IMR-90 (cell line): ENCODE results near the gene WDFY1. TPM values are rescaled to one million over a fixed set of nuclear protein-coding genes. Genes with fewer than 3 reads are reported as not detected.

Experiments used
- ATAC-seq: fragments of 200-7000 bp; cut with Tn5 transposase; 2 replicates; pipeline ENCODE4 v1.9.1; 2020; ENCODE audit warnings: low read depth, mild to moderate bottlenecking, moderate library complexity
- BruUV-seq: library from RNA; stranded (reverse); fragments of 400-500 nt; replicated peaks from 2 replicates; lab custom pipeline; 2021; lab: Mats Ljungman, UMichigan
- CTCF ChIA-PET: fragments of 300-600 bp; formaldehyde crosslinking; extraction: SDS; loops from one replicate; lab custom pipeline; 2021; ENCODE audit warnings: antibody characterized with exemption; lab: Yijun Ruan, JAX
- POLR2A ChIA-PET: fragments of 300-600 bp; sonication (Branson Sonifier 250); formaldehyde crosslinking; loops from one replicate; lab custom pipeline; 2022; ENCODE audit warnings: antibody characterized with exemption; ENCODE audit not compliant: unreplicated experiment; lab: Charles Lee
- DNase-seq: peaks from one replicate; pipeline ENCODE4 v3.0.0; 2013
- H2AFZ ChIP-seq: replicated peaks from 2 replicates; pipeline ENCODE3; 2013; ENCODE audit warnings: low read length, mild to moderate bottlenecking; ENCODE audit not compliant: poor library complexity
- H2AK5ac ChIP-seq: 2 replicates; pipeline ENCODE4 v1.6.1; 2013; ENCODE audit warnings: low read depth, low read length, inconsistent platforms
- H2AK9ac ChIP-seq: replicated peaks from 2 replicates; pipeline ENCODE3; 2013; ENCODE audit warnings: mild to moderate bottlenecking, low read depth, low read length, moderate library complexity; ENCODE audit not compliant: poor library complexity
- H2BK120ac ChIP-seq: 2 replicates; pipeline ENCODE4 v1.6.1; 2013; ENCODE audit warnings: low read depth, low read length, inconsistent platforms
- H2BK15ac ChIP-seq: 3 replicates; pipeline ENCODE4 v1.6.1; 2013; ENCODE audit warnings: low read depth, low read length, inconsistent platforms
- H2BK20ac ChIP-seq: 2 replicates; pipeline ENCODE4 v1.6.1; 2013; ENCODE audit warnings: low read depth, mild to moderate bottlenecking, inconsistent platforms, low read length, moderate library complexity
- H2BK5ac ChIP-seq: 2 replicates; pipeline ENCODE4 v1.6.1; 2013; ENCODE audit warnings: mild to moderate bottlenecking, low read depth, low read length, inconsistent platforms; ENCODE audit not compliant: poor library complexity, severe bottlenecking
- H3K14ac ChIP-seq: replicated peaks from 2 replicates; pipeline ENCODE4 v1.6.1; 2013; ENCODE audit warnings: low read depth, low read length, inconsistent platforms
- H3K18ac ChIP-seq: 2 replicates; pipeline ENCODE4 v1.6.1; 2013; ENCODE audit warnings: low read depth, low read length, control low read depth
- H3K23ac ChIP-seq: 2 replicates; pipeline ENCODE4 v1.6.1; 2013; ENCODE audit warnings: low read depth, low read length, inconsistent platforms
- H3K27ac ChIP-seq: 2 replicates; pipeline ENCODE4 v1.5.1; 2013; ENCODE audit warnings: mild to moderate bottlenecking, control low read depth, low read length; ENCODE audit not compliant: insufficient read depth
- H3K27me3 ChIP-seq: 2 replicates; pipeline ENCODE4 v1.6.1; 2013; ENCODE audit warnings: low read length; ENCODE audit not compliant: control insufficient read depth, insufficient read depth
- H3K36me3 ChIP-seq: 2 replicates; pipeline ENCODE4 v1.6.1; 2013; ENCODE audit warnings: low read length, mixed read lengths; ENCODE audit not compliant: control insufficient read depth, insufficient read depth
- H3K4ac ChIP-seq: 2 replicates; pipeline ENCODE4 v1.6.1; 2013; ENCODE audit warnings: low read depth, low read length, inconsistent platforms
- H3K4me1 ChIP-seq: 2 replicates; pipeline ENCODE4 v1.6.1; 2013; ENCODE audit warnings: low read length, mixed read lengths; ENCODE audit not compliant: control insufficient read depth, insufficient read depth
- H3K4me2 ChIP-seq: 2 replicates; pipeline ENCODE4 v1.6.1; 2013; ENCODE audit warnings: low read depth, mild to moderate bottlenecking, control low read depth, low read length, moderate library complexity
- H3K4me3 ChIP-seq: 2 replicates; pipeline ENCODE4 v1.5.1; 2013; ENCODE audit warnings: low read depth, mild to moderate bottlenecking, control low read depth, low read length, moderate library complexity; ENCODE audit not compliant: insufficient read depth
- H3K56ac ChIP-seq: 2 replicates; pipeline ENCODE4 v1.6.1; 2013; ENCODE audit warnings: low read length, inconsistent platforms; ENCODE audit not compliant: insufficient read depth; ENCODE audit errors: extremely low read depth
- H3K79me1 ChIP-seq, 2 experiments: 2 replicates each; pipeline ENCODE4 v1.6.1; 2013; ENCODE audit warnings: low read length in 2 of 2, inconsistent platforms in 1 of 2, low read depth in 1 of 2
- H3K9ac ChIP-seq: 2 replicates; pipeline ENCODE4 v1.6.1; 2013; ENCODE audit warnings: low read depth, low read length, control low read depth
- H3K9me1 ChIP-seq: 2 replicates; pipeline ENCODE4 v1.6.1; 2013; ENCODE audit warnings: low read length, inconsistent platforms; ENCODE audit not compliant: insufficient read depth
- H3K9me3 ChIP-seq: 2 replicates; pipeline ENCODE4 v1.6.1; 2013; ENCODE audit warnings: low read length; ENCODE audit not compliant: control insufficient read depth, insufficient read depth
- H4K20me1 ChIP-seq: 2 replicates; pipeline ENCODE4 v1.6.1; 2013; ENCODE audit warnings: low read length, inconsistent platforms; ENCODE audit not compliant: insufficient read depth
- H4K5ac ChIP-seq: 2 replicates; pipeline ENCODE4 v1.6.1; 2013; ENCODE audit warnings: mild to moderate bottlenecking, low read depth, low read length, control low read depth
- H4K8ac ChIP-seq, 2 experiments: 2 replicates each; pipeline ENCODE4 v1.6.1; 2013; ENCODE audit warnings: low read depth in 2 of 2, low read length in 2 of 2, control low read depth in 1 of 2, inconsistent platforms in 1 of 2
- H4K91ac ChIP-seq: 2 replicates; pipeline ENCODE4 v1.6.1; 2013; ENCODE audit warnings: low read depth, low read length, inconsistent platforms; ENCODE audit not compliant: insufficient read depth
- BHLHE40 ChIP-seq: fragments of 150-350 bp; IDR thresholded peaks from 2 replicates; pipeline ENCODE4 v1.6.1; 2016; ENCODE audit warnings: mild to moderate bottlenecking, low read depth, low read length
- CEBPB ChIP-seq: IDR thresholded peaks from 2 replicates; pipeline ENCODE4 v1.6.1; 2012; ENCODE audit warnings: low read depth, low read length, improper control_type of control experiment
- CHD1 ChIP-seq: IDR thresholded peaks from 2 replicates; pipeline ENCODE4 v1.6.1; 2012; ENCODE audit warnings: low read depth, low read length, improper control_type of control experiment
- FOS ChIP-seq: fragments of 150-350 bp; IDR thresholded peaks from 2 replicates; pipeline ENCODE4 v1.6.1; 2016; ENCODE audit warnings: low read depth, low read length
- MAZ ChIP-seq: IDR thresholded peaks from 2 replicates; pipeline ENCODE4 v1.6.1; 2012; ENCODE audit warnings: low read depth, mild to moderate bottlenecking, low read length, improper control_type of control experiment, moderate library complexity, borderline replicate concordance
- MXI1 ChIP-seq: IDR thresholded peaks from 2 replicates; pipeline ENCODE4 v1.6.1; 2012; ENCODE audit warnings: low read depth, mild to moderate bottlenecking, low read length, moderate library complexity, borderline replicate concordance
- NFE2L2 ChIP-seq: fragments of 150-350 bp; IDR thresholded peaks from 2 replicates; pipeline ENCODE4 v1.6.1; 2016; ENCODE audit warnings: low read depth, mild to moderate bottlenecking, low read length
- POLR2A ChIP-seq: IDR thresholded peaks from 2 replicates; pipeline ENCODE4 v1.6.1; 2012; ENCODE audit warnings: mild to moderate bottlenecking, low read depth, low read length
- RAD21 ChIP-seq: IDR thresholded peaks from 2 replicates; pipeline ENCODE4 v1.6.1; 2012; ENCODE audit warnings: low read length, improper control_type of control experiment
- RCOR1 ChIP-seq: IDR thresholded peaks from 2 replicates; pipeline ENCODE4 v1.6.1; 2012; ENCODE audit warnings: mild to moderate bottlenecking, low read length, improper control_type of control experiment; ENCODE audit not compliant: insufficient replicate concordance
- RFX5 ChIP-seq: IDR thresholded peaks from 2 replicates; pipeline ENCODE4 v1.8.0; 2012; ENCODE audit warnings: low read depth, mild to moderate bottlenecking, low read length, moderate library complexity
- SMC3 ChIP-seq: fragments of 150-350 bp; IDR thresholded peaks from 2 replicates; pipeline ENCODE4 v1.6.1; 2016; ENCODE audit warnings: low read depth, mild to moderate bottlenecking, antibody characterized with exemption, low read length, moderate library complexity
- WGBS, 2 experiments: methylation state at CpG; one replicate each; pipeline versions ENCODE4 v1.1.5 to v1.1.7; 2013; ENCODE audit warnings: missing lambda C conversion rate in 2 of 2; ENCODE audit not compliant: insufficient read length in 1 of 2; ENCODE audit errors: extremely low coverage in 2 of 2; 5-methylcytosine and 5-hydroxymethylcytosine counted together
- dilution Hi-C: fragments of 300-500 bp; cut with HindIII; formaldehyde crosslinking; loops from one replicate; pipeline ENCODE4 v1.14.3; 2018; ENCODE audit warnings: low sequenced_read_pairs; ENCODE audit not compliant: unreplicated experiment
- in situ Hi-C: fragments of 300-500 bp; cut with MboI; formaldehyde crosslinking; loops from 3 replicates; pipeline ENCODE4 v1.14.3; 2019; ENCODE audit warnings: low sequenced_read_pairs, inconsistent platforms, mixed read lengths
- intact Hi-C: fragments of 100-400 bp; cut with micrococcal nuclease; formaldehyde crosslinking; loops from 2 replicates; pipeline ENCODE4 v1.10.0; 2022
- polyA plus RNA-seq, 3 experiments: library from polyadenylated mRNA; depleted of rRNA; stranded (reverse); fragments of >200 nt; gene quantifications; 2 replicates each; pipeline ENCODE4 v1.2.3, GENCODE V29; 2012; ENCODE audit warnings: low replicate concordance in 1 of 3
- total RNA-seq: library from RNA; depleted of rRNA; stranded (reverse); fragments of >200 nt; gene quantifications from 2 replicates; pipeline ENCODE4 v1.2.3, GENCODE V29; 2012
- TF ChIP-seq, protein P1 (sequence below): fragments of 150-350 bp; IDR thresholded peaks from 2 replicates; pipeline ENCODE4 v1.6.1; 2016; ENCODE audit warnings: low read depth, mild to moderate bottlenecking, low read length, moderate library complexity, borderline replicate concordance
- TF ChIP-seq, protein P2 (sequence below): conservative IDR thresholded peaks from 2 replicates; pipeline ENCODE4 v1.5.1; 2012; ENCODE audit warnings: mild to moderate bottlenecking, low read depth, low read length, improper control_type of control experiment
- TF ChIP-seq, protein P3 (sequence below): fragments of 150-350 bp; IDR thresholded peaks from 2 replicates; pipeline ENCODE4 v1.6.1; 2017; ENCODE audit warnings: mild to moderate bottlenecking, antibody characterized with exemption, low read length, low read depth

Gene WDFY1
- total and polyA plus RNA-seq, 2 of the 4 experiments (the other 2 are of a cell fraction) = 35.6 to 93.6 TPM

- 0 out of 2 replicates have a peak overlapping the region, but pooled peaks have one; percentile 68 for H3K18ac ChIP-seq
- ATAC-seq = peak; percentile 48
- peak overlapping the region; percentile 5 for H3K9ac ChIP-seq
- no peaks in the 10 kb centered on the region for H3K27me3 ChIP-seq
- dilution Hi-C loops = no loop called here
- H4K5ac ChIP-seq = no peak overlapping the region
- peaks cover 13 to 74% of the 10 kb centered on the region in 2 experiments; a peak in 3 of 4 replicates for H3K79me1 ChIP-seq
- intact Hi-C loops = no loop called here
- no peak overlapping the region for H3K56ac ChIP-seq
- no peak overlapping the region for H2AFZ ChIP-seq
- H4K20me1 ChIP-seq = peaks cover 47% of the 10 kb centered on the region
- H2BK120ac ChIP-seq = no peak overlapping the region
- peaks cover 13% of the 10 kb centered on the region for H3K9me1 ChIP-seq
- H3K4me1 ChIP-seq = peaks cover 16% of the 10 kb centered on the region
- BruUV-seq = no TSS peak
- H4K91ac ChIP-seq = no peak overlapping the region
- ChIA-PET CTCF (interaction anchor here (0.7 kb wide), 1 partner anchor 423 kb away, joined by 3 read pairs; no protein-coding TSS in a partner anchor), POLR2A (interaction anchor here (0.7 kb wide), 1 partner anchor 13 kb away, joined by 3 read pairs; no protein-coding TSS in a partner anchor)
- peak; percentile 48 for DNase-seq
- H3K9me3 ChIP-seq = no peaks in the 10 kb centered on the region; the same call in none of the 2 replicates
- H3K4me2 ChIP-seq = peak overlapping the region; percentile 67
- H3K4ac ChIP-seq = peak overlapping the region; percentile 29; the same call in 1 of the 2 replicates
- H3K23ac ChIP-seq = peak overlapping the region; percentile 21
- peak overlapping the region; percentile 55; the same call in 1 of the 2 replicates for H2AK5ac ChIP-seq
- H2BK15ac ChIP-seq = no peak overlapping the region
- no CpG with 5 or more reads among the region's 4 CpGs for WGBS, 2 experiments
- no peak overlapping the region for H2AK9ac ChIP-seq
- no peak overlapping the region for H2BK20ac ChIP-seq
- peak overlapping the region; percentile 35 for H2BK5ac ChIP-seq
- H4K8ac ChIP-seq = peak overlapping the region in 1 of 2 experiments; percentile 13; a peak in 1 of 4 replicates
- H3K27ac ChIP-seq = peak overlapping the region; percentile 58; the same call in 1 of the 2 replicates
- no peaks in the 10 kb centered on the region for H3K36me3 ChIP-seq
- H3K4me3 ChIP-seq = no peak overlapping the region
- H3K14ac ChIP-seq = no peak overlapping the region; the same call in 1 of the 2 replicates
- in situ Hi-C loops = no loop called here
- TF ChIP-seq FOS (no peak), RFX5 (no peak), RCOR1 (no peak), MAZ (no peak), MXI1 (no peak), POLR2A (no peak), CEBPB (no peak), RAD21 (no peak), CHD1 (no peak), SMC3 (no peak), NFE2L2 (no peak), BHLHE40 (no peak)
- TF ChIP-seq, protein P1, sequence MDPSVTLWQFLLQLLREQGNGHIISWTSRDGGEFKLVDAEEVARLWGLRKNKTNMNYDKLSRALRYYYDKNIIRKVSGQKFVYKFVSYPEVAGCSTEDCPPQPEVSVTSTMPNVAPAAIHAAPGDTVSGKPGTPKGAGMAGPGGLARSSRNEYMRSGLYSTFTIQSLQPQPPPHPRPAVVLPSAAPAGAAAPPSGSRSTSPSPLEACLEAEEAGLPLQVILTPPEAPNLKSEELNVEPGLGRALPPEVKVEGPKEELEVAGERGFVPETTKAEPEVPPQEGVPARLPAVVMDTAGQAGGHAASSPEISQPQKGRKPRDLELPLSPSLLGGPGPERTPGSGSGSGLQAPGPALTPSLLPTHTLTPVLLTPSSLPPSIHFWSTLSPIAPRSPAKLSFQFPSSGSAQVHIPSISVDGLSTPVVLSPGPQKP = no peak
- TF ChIP-seq, protein P2, sequence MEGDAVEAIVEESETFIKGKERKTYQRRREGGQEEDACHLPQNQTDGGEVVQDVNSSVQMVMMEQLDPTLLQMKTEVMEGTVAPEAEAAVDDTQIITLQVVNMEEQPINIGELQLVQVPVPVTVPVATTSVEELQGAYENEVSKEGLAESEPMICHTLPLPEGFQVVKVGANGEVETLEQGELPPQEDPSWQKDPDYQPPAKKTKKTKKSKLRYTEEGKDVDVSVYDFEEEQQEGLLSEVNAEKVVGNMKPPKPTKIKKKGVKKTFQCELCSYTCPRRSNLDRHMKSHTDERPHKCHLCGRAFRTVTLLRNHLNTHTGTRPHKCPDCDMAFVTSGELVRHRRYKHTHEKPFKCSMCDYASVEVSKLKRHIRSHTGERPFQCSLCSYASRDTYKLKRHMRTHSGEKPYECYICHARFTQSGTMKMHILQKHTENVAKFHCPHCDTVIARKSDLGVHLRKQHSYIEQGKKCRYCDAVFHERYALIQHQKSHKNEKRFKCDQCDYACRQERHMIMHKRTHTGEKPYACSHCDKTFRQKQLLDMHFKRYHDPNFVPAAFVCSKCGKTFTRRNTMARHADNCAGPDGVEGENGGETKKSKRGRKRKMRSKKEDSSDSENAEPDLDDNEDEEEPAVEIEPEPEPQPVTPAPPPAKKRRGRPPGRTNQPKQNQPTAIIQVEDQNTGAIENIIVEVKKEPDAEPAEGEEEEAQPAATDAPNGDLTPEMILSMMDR = no peak
- TF ChIP-seq, protein P3, sequence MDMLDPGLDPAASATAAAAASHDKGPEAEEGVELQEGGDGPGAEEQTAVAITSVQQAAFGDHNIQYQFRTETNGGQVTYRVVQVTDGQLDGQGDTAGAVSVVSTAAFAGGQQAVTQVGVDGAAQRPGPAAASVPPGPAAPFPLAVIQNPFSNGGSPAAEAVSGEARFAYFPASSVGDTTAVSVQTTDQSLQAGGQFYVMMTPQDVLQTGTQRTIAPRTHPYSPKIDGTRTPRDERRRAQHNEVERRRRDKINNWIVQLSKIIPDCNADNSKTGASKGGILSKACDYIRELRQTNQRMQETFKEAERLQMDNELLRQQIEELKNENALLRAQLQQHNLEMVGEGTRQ = no peak
Measured at GRCh38 chr2:223929571-223930102, 15.5 kb downstream of the WDFY1 start.
